HL-60 (cell line): ENCODE data around the gene RTTN.

Source experiments
- DNase-seq, 2 experiments: peaks; one replicate each; pipeline ENCODE4 v3.0.0-alpha.2; 2010 to 2020; ENCODE audit warnings: low read depth in 1 of 2, low spot score in 1 of 2
- H3K27ac ChIP-seq: fragments of 250-450 bp; sonication (Bioruptor Pico); replicated peaks from 2 replicates; pipeline ENCODE4 v1.5.1; 2020; ENCODE audit warnings: mild to moderate bottlenecking, moderate library complexity
- H3K27me3 ChIP-seq: fragments of 250-450 bp; sonication (Bioruptor Pico); 2 replicates; pipeline ENCODE4 v1.5.1; 2021; ENCODE audit warnings: mild to moderate bottlenecking, moderate library complexity; ENCODE audit not compliant: insufficient read depth, poor library complexity, severe bottlenecking
- H3K4me3 ChIP-seq: replicated peaks from 2 replicates; pipeline ENCODE4 v1.5.1; 2011; ENCODE audit warnings: mild to moderate bottlenecking, control low read depth, low read length; ENCODE audit not compliant: insufficient read depth
- GABPA ChIP-seq: IDR thresholded peaks from 2 replicates; pipeline ENCODE4 v1.6.1; 2012; ENCODE audit warnings: low read depth
- POLR2AphosphoS5 ChIP-seq: IDR thresholded peaks from 2 replicates; pipeline ENCODE4 v1.6.1; 2012; ENCODE audit warnings: low read depth
- SPI1 ChIP-seq: IDR thresholded peaks from 2 replicates; pipeline ENCODE4 v1.6.1; 2012; ENCODE audit warnings: low read depth, mild to moderate bottlenecking, borderline replicate concordance
- TF ChIP-seq, protein P1 (sequence below): IDR thresholded peaks from 2 replicates; pipeline ENCODE4 v1.6.1; 2012; ENCODE audit warnings: low read depth; ENCODE audit not compliant: insufficient replicate concordance
- TF ChIP-seq, protein P2 (sequence below): IDR thresholded peaks from one replicate; pipeline ENCODE4 v1.5.1; 2011; ENCODE audit warnings: low read length, control low read depth, inconsistent platforms; ENCODE audit not compliant: insufficient read depth

RTTN gene

DNA sequence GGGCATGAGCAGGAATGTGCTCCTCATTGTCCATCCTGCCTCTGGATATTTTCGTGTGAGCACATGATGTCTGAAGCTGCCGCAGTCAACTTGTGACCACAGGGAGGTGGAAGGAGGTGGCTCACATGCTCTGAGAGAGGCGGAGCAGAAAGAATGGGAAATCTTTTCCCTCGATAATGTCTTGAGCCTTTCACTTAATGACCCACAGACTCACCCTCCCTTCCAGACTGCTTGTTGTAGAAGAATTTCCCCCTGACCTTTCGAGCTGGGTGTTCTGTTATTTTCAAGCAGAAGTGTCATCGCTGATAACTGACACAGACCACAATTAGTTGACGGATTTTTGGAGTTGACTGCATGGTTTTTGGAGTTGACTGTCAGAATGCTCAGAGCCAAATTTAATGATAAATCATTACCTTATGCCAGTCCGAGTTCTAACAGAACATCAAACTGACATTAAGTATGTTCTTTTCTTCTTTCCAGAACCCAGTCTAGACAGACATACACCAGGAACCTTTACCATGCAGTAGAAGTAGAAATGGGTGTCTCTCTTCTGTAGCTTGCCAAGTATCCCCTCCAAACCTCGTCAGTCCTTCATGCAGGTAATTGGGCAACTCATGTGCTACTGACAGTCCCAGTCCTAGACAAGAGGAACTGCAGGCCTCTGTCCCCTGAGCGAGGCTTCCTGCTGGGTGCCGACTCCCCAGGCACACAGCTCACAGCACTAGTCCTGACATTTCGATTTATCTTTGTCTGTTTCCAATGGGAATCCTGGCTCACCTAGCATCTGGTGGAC, 29.4 kb upstream of the RTTN start:
- no peak overlapping the region for H3K27ac ChIP-seq
- H3K4me3 ChIP-seq: no peak overlapping the region
- TF ChIP-seq, protein P1, sequence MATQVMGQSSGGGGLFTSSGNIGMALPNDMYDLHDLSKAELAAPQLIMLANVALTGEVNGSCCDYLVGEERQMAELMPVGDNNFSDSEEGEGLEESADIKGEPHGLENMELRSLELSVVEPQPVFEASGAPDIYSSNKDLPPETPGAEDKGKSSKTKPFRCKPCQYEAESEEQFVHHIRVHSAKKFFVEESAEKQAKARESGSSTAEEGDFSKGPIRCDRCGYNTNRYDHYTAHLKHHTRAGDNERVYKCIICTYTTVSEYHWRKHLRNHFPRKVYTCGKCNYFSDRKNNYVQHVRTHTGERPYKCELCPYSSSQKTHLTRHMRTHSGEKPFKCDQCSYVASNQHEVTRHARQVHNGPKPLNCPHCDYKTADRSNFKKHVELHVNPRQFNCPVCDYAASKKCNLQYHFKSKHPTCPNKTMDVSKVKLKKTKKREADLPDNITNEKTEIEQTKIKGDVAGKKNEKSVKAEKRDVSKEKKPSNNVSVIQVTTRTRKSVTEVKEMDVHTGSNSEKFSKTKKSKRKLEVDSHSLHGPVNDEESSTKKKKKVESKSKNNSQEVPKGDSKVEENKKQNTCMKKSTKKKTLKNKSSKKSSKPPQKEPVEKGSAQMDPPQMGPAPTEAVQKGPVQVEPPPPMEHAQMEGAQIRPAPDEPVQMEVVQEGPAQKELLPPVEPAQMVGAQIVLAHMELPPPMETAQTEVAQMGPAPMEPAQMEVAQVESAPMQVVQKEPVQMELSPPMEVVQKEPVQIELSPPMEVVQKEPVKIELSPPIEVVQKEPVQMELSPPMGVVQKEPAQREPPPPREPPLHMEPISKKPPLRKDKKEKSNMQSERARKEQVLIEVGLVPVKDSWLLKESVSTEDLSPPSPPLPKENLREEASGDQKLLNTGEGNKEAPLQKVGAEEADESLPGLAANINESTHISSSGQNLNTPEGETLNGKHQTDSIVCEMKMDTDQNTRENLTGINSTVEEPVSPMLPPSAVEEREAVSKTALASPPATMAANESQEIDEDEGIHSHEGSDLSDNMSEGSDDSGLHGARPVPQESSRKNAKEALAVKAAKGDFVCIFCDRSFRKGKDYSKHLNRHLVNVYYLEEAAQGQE: no peak
- TF ChIP-seq, protein P2, sequence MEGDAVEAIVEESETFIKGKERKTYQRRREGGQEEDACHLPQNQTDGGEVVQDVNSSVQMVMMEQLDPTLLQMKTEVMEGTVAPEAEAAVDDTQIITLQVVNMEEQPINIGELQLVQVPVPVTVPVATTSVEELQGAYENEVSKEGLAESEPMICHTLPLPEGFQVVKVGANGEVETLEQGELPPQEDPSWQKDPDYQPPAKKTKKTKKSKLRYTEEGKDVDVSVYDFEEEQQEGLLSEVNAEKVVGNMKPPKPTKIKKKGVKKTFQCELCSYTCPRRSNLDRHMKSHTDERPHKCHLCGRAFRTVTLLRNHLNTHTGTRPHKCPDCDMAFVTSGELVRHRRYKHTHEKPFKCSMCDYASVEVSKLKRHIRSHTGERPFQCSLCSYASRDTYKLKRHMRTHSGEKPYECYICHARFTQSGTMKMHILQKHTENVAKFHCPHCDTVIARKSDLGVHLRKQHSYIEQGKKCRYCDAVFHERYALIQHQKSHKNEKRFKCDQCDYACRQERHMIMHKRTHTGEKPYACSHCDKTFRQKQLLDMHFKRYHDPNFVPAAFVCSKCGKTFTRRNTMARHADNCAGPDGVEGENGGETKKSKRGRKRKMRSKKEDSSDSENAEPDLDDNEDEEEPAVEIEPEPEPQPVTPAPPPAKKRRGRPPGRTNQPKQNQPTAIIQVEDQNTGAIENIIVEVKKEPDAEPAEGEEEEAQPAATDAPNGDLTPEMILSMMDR: no peak
- TF ChIP-seq POLR2AphosphoS5 (no peak), SPI1 (no peak), GABPA (no peak)
- DNase-seq: no peak
- H3K27me3 ChIP-seq: peaks cover 2% of the 10 kb centered on the region

DNA sequence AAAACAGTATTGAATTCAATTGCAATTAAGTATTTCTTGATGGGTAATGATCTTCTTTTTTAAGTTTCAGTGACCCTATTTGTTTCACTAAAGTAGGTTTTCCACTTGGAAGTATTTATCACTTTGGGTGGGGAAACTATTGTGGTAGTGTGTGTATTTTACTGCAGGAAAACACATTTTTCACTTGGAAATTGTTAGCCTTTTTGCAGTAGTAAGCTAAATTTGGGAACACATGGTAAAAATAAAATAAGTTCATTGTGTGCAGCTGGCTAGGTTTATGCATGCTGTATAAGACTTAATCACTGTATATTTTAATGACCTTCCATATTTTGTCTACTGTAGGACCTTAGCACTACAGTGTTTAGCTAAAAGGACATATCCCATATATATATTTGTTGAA, 28.5 kb upstream of the RTTN start:
- peaks cover 2% of the 10 kb centered on the region for H3K27me3 ChIP-seq
- DNase-seq: no peak
- TF ChIP-seq, protein P1: no peak
- TF ChIP-seq SPI1: no peak
- TF ChIP-seq POLR2AphosphoS5: no peak
- TF ChIP-seq, protein P2: no peak
- TF ChIP-seq GABPA: no peak
- H3K27ac ChIP-seq: no peak overlapping the region
- no peak overlapping the region for H3K4me3 ChIP-seq

DNA sequence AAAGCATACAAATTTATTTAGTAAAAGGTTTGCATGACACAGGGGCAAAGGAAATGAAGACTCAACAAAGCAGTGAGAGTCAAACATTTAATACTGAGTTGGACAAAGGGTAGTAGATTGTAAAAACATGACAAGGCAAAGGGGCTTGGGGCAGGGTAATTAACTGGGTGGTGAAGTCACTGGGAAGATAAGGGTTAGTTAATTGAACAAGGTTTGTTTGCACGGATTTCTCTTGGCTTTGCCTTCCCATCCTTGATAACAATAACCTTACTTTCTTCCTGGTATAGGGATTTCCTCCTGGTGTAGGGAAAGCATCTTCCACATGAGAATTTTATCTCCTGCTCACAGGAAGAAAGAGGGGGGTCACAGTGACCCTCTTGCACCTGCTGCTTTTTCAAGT, 26.8 kb upstream of the RTTN start:
- peaks cover 2% of the 10 kb centered on the region for H3K27me3 ChIP-seq
- DNase-seq: no peak
- no peak overlapping the region for H3K27ac ChIP-seq
- no peak overlapping the region for H3K4me3 ChIP-seq
- TF ChIP-seq, protein P1: no peak
- no peak for TF ChIP-seq SPI1
- no peak for TF ChIP-seq GABPA
- TF ChIP-seq, protein P2: no peak
- no peak for TF ChIP-seq POLR2AphosphoS5
